ENCODE data around the gene FCRLB. TPM values are rescaled to one million over a fixed set of nuclear protein-coding genes. Genes with fewer than 3 reads are reported as not detected.
"Not testable (repeated sequence)": the region's sequence is repeated elsewhere in the genome, so short reads cannot be mapped to it uniquely, and the experiment has no call there.

Gene FCRLB
- total and polyA plus RNA-seq, 2 donors (not counting 1 experiment from before 2014, with no cell fraction given), result 3.8 to 6.4 TPM

DNA sequence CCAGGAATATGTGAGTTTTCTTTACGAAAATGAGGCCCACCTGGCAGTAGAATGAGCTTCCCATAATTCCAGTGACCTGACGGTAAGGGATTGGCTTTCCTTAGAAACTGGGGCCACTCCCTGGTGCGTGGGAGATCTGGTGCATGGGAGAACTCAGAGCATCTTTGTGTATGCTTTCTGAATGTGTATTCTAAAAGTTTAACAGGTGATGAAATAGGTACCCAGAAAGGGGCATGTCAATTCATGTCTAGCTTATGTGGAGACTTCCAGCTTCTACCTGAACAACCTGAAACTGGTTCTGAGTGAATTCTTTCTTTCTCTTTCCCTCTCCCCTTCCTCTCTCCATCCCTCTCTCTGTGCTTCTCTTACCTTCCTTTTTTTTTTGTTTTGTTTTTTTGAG is 29.5 kb upstream of the FCRLB start:
- no peak for ATAC-seq (ENCODE audit: low read depth)

DNA sequence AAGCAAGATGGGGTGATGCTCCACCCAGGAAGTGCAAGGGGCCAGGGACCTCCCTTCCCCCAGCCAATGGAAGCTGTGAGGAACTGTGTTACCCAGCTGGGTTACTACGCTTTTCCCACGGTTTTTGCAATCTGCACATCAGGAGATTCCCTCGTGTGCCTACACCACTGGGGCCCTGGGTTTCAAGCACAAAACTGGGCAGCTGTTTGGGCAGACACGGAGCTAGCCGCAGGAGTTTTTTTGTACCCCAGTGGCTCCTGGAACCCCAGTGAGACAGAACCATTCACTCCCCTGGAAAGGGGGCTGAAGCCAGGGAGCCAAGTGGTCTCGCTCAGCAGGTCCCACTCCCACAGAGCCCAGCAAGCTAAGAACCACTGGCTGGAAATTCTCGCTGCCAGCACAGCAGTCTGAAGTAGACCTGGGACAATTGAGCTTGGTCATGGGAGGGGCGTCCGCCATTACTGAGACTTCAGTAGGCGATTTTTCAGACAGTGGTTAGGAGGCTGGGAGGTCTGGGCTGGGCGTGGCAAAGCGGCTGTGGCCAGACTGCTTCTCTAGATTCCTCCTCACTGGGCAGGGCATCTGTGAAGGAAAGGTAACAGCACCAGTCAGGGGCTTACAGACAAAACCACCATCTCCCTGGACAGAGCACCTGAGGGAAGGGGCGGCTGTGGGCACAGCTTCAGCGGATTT is 28.2 kb upstream of the FCRLB start:
- POLR2A ChIA-PET; ATAC-seq (ENCODE audit: low read depth): not testable (repeated sequence)
- CTCF ChIA-PET, result interaction anchor here (1.3 kb wide), 1 partner anchor 44 kb away, joined by 3 read pairs; no protein-coding TSS in a partner anchor

More for the DNA sequence above, 29.5 kb upstream of the FCRLB start:
- H2AFZ ChIP-seq (ENCODE audit: insufficient read depth, low read depth, low read length, poor library complexity, severe bottlenecking), result no peak overlapping the region
- no peaks in the 10 kb centered on the region for H3K79me2 ChIP-seq (ENCODE audit: control insufficient read depth, insufficient read depth, low read length)
- Mint-ChIP-seq H3K4me3 (no peak overlapping the region), H3K4me1 (peaks cover 6% of the 10 kb centered on the region), H3K9me3 (ENCODE audit: insufficient read depth) (peaks cover 3% of the 10 kb centered on the region), H3K27ac (no peak overlapping the region), H3K27me3 (no peaks in the 10 kb centered on the region)
- ChIA-PET POLR2A (no interaction called here), CTCF (interaction anchor here (0.7 to 1.6 kb wide), 4 partner anchors 15 to 196 kb away, joined by 3 to 7 read pairs (median 3); partner anchors contain the start of gene FCRLA)
- DNase-seq, result no peak
- TF ChIP-seq, protein P1, sequence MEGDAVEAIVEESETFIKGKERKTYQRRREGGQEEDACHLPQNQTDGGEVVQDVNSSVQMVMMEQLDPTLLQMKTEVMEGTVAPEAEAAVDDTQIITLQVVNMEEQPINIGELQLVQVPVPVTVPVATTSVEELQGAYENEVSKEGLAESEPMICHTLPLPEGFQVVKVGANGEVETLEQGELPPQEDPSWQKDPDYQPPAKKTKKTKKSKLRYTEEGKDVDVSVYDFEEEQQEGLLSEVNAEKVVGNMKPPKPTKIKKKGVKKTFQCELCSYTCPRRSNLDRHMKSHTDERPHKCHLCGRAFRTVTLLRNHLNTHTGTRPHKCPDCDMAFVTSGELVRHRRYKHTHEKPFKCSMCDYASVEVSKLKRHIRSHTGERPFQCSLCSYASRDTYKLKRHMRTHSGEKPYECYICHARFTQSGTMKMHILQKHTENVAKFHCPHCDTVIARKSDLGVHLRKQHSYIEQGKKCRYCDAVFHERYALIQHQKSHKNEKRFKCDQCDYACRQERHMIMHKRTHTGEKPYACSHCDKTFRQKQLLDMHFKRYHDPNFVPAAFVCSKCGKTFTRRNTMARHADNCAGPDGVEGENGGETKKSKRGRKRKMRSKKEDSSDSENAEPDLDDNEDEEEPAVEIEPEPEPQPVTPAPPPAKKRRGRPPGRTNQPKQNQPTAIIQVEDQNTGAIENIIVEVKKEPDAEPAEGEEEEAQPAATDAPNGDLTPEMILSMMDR (IDR thresholded peaks at IDR 0.05), result no peak
- TF ChIP-seq EZH2 (IDR thresholded peaks at IDR 0.05; ENCODE audit: borderline replicate concordance, insufficient read depth, low read depth, low read length, poor library complexity, severe bottlenecking), result no peak
- H3K4me2 ChIP-seq (replicated peaks; ENCODE audit: low read depth, low read length, poor library complexity, severe bottlenecking), result no peak overlapping the region
- intact Hi-C loops (cut with micrococcal nuclease), result no loop called here
- H3K9ac ChIP-seq (ENCODE audit: low read length), result no peak overlapping the region
- no peaks in the 10 kb centered on the region for H3K27me3 ChIP-seq (replicated peaks in 1 of 4; ENCODE audit: control extremely low read depth in 1 of 4, control insufficient read depth in 3 of 4, insufficient read depth in 4 of 4, low read length in 3 of 4)
- no peaks in the 10 kb centered on the region for H4K20me1 ChIP-seq (ENCODE audit: control insufficient read depth, insufficient read depth, low read length, poor library complexity, severe bottlenecking)
- no peaks in the 10 kb centered on the region for H3K36me3 ChIP-seq (replicated peaks in 1 of 2; ENCODE audit: control extremely low read depth in 1 of 2, control insufficient read depth in 1 of 2, extremely low read depth in 1 of 2, insufficient read depth in 2 of 2, low read length in 1 of 2)
- no peak overlapping the region for H3K27ac ChIP-seq (ENCODE audit: low read length in 2 of 2)
- WGBS (ENCODE audit: insufficient coverage), result 97% methylated on average over 3 of the region's 3 CpGs
- H3K4me1 ChIP-seq (ENCODE audit: control insufficient read depth in 2 of 2, insufficient read depth in 2 of 2, low read length in 2 of 2), result peaks cover 3 to 5% of the 10 kb centered on the region in 2 donors
- no peak overlapping the region for H3K4me3 ChIP-seq (ENCODE audit: control extremely low read depth in 1 of 5, extremely low read depth in 1 of 5, insufficient read depth in 1 of 5, low read depth in 2 of 5, low read length in 4 of 5)
- H3K9me3 ChIP-seq (ENCODE audit: control extremely low read depth in 1 of 3, control insufficient read depth in 2 of 3, insufficient read depth in 1 of 3, low read length in 2 of 3), result no peaks in the 10 kb centered on the region

DNA sequence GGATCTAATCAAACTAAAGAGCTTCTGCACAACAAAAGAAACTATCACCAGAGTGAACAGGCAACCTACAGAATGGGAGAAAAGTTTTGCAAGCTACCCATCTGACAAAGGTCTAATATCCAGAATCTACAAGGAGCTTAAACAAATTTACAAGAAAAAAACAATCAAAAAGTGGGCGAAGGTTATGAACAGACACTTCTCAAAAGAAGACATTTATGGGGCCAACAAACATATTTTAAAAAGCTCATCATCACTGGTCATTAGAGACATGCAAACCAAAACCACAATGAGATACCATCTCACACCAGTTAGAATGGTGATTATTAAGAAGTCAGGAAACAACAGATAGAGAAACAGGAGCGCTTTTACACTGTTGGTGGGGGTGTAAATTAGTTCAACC is 23.0 kb upstream of the FCRLB start:
- H3K27ac ChIP-seq (ENCODE audit: low read length in 2 of 2); POLR2A ChIA-PET; DNase-seq; H3K9me3 ChIP-seq (ENCODE audit: control extremely low read depth in 1 of 3, control insufficient read depth in 2 of 3, insufficient read depth in 1 of 3, low read length in 2 of 3); H2AFZ ChIP-seq (ENCODE audit: insufficient read depth, low read depth, low read length, poor library complexity, severe bottlenecking); H3K27me3 ChIP-seq (replicated peaks in 1 of 4; ENCODE audit: control extremely low read depth in 1 of 4, control insufficient read depth in 3 of 4, insufficient read depth in 4 of 4, low read length in 3 of 4); H3K9me3 Mint-ChIP-seq (ENCODE audit: insufficient read depth); H3K4me3 Mint-ChIP-seq; H3K79me2 ChIP-seq (ENCODE audit: control insufficient read depth, insufficient read depth, low read length); ATAC-seq (ENCODE audit: low read depth); H3K27ac Mint-ChIP-seq; H3K9ac ChIP-seq (ENCODE audit: low read length); H3K4me3 ChIP-seq (ENCODE audit: control extremely low read depth in 1 of 5, extremely low read depth in 1 of 5, insufficient read depth in 1 of 5, low read depth in 2 of 5, low read length in 4 of 5); intact Hi-C loops (cut with micrococcal nuclease); H3K27me3 Mint-ChIP-seq; H3K36me3 ChIP-seq (replicated peaks in 1 of 2; ENCODE audit: control extremely low read depth in 1 of 2, control insufficient read depth in 1 of 2, extremely low read depth in 1 of 2, insufficient read depth in 2 of 2, low read length in 1 of 2); H3K4me1 ChIP-seq (ENCODE audit: control insufficient read depth in 2 of 2, insufficient read depth in 2 of 2, low read length in 2 of 2); H3K4me2 ChIP-seq (replicated peaks; ENCODE audit: low read depth, low read length, poor library complexity, severe bottlenecking); H4K20me1 ChIP-seq (ENCODE audit: control insufficient read depth, insufficient read depth, low read length, poor library complexity, severe bottlenecking); H3K4me1 Mint-ChIP-seq: not testable (repeated sequence)
- CTCF ChIA-PET, result interaction anchor here (0.7 kb wide), 1 partner anchor 172 kb away, joined by 3 read pairs; no protein-coding TSS in a partner anchor
- WGBS (ENCODE audit: insufficient coverage), result 100% methylated on average over 1 of the region's 2 CpGs

More for the DNA sequence above, 28.2 kb upstream of the FCRLB start:
- H3K4me3 ChIP-seq (ENCODE audit: control extremely low read depth in 1 of 5, extremely low read depth in 1 of 5, insufficient read depth in 1 of 5, low read depth in 2 of 5, low read length in 4 of 5); H3K79me2 ChIP-seq (ENCODE audit: control insufficient read depth, insufficient read depth, low read length); H3K9ac ChIP-seq (ENCODE audit: low read length); H3K9me3 ChIP-seq (ENCODE audit: control extremely low read depth in 1 of 3, control insufficient read depth in 2 of 3, insufficient read depth in 1 of 3, low read length in 2 of 3); H4K20me1 ChIP-seq (ENCODE audit: control insufficient read depth, insufficient read depth, low read length, poor library complexity, severe bottlenecking); H3K27me3 ChIP-seq (replicated peaks in 1 of 4; ENCODE audit: control extremely low read depth in 1 of 4, control insufficient read depth in 3 of 4, insufficient read depth in 4 of 4, low read length in 3 of 4); intact Hi-C loops (cut with micrococcal nuclease); H3K9me3 Mint-ChIP-seq (ENCODE audit: insufficient read depth); H3K27me3 Mint-ChIP-seq; H3K4me1 ChIP-seq (ENCODE audit: control insufficient read depth in 2 of 2, insufficient read depth in 2 of 2, low read length in 2 of 2); H3K36me3 ChIP-seq (replicated peaks in 1 of 2; ENCODE audit: control extremely low read depth in 1 of 2, control insufficient read depth in 1 of 2, extremely low read depth in 1 of 2, insufficient read depth in 2 of 2, low read length in 1 of 2); H3K4me1 Mint-ChIP-seq; H3K4me3 Mint-ChIP-seq; H3K27ac Mint-ChIP-seq; H3K27ac ChIP-seq (ENCODE audit: low read length in 2 of 2); H3K4me2 ChIP-seq (replicated peaks; ENCODE audit: low read depth, low read length, poor library complexity, severe bottlenecking); DNase-seq; H2AFZ ChIP-seq (ENCODE audit: insufficient read depth, low read depth, low read length, poor library complexity, severe bottlenecking): not testable (repeated sequence)
- 97% methylated on average over 14 of the region's 14 CpGs for WGBS (ENCODE audit: insufficient coverage)

Measured in B cell (primary cell).